Effector memory CD8-positive, alpha-beta T cell (primary cell): ENCODE measurements around the gene FITM1.

Experiments used
- ATAC-seq: fragments of 150-1000 bp; cut with Tn5 transposase; replicated peaks from 2 replicates; pipeline ENCODE4 v1.10.0; 2021; ENCODE audit warnings: mild to moderate bottlenecking, moderate library complexity
- DNase-seq, 3 experiments: peaks; one replicate each; pipeline ENCODE4 v3.0.0; 2021
- H3K27ac Mint-ChIP-seq, 2 donors: one replicate each; pipeline ENCODE4 v1.8.0; 2022; ENCODE audit warnings: mild to moderate bottlenecking in 2 of 2, mixed read lengths in 2 of 2, moderate library complexity in 2 of 2
- H3K27me3 Mint-ChIP-seq, 2 donors: one replicate each; pipeline ENCODE4 v1.8.0; 2022; ENCODE audit warnings: mixed read lengths in 2 of 2
- H3K36me3 Mint-ChIP-seq: one replicate; pipeline ENCODE4 v1.8.0; 2022; ENCODE audit warnings: mild to moderate bottlenecking, moderate library complexity, mixed read lengths; ENCODE audit not compliant: insufficient read depth
- H3K4me1 Mint-ChIP-seq, 2 donors: one replicate each; pipeline ENCODE4 v1.8.0; 2022; ENCODE audit warnings: low read depth in 2 of 2, mixed read lengths in 2 of 2
- H3K4me3 Mint-ChIP-seq, 2 donors: one replicate each; pipeline ENCODE4 v1.8.0; 2022; ENCODE audit warnings: mild to moderate bottlenecking in 2 of 2, mixed read lengths in 2 of 2, moderate library complexity in 2 of 2
- H3K9me3 Mint-ChIP-seq, 2 donors: one replicate each; pipeline ENCODE4 v1.8.0; 2022; ENCODE audit warnings: mixed read lengths in 2 of 2

FITM1 gene

GRCh38 chr14:24144451-24144850 is 14.0 kb downstream of the FITM1 start:
- no peaks in the 10 kb centered on the region for H3K9me3 Mint-ChIP-seq
- peaks cover 42 to 48% of the 10 kb centered on the region in 2 donors for H3K4me1 Mint-ChIP-seq
- DNase-seq (no peak), ATAC-seq (no peak)
- H3K4me3 Mint-ChIP-seq = no peak overlapping the region
- peak overlapping the region in 1 of 2 donors; percentile 46 for H3K27ac Mint-ChIP-seq
- H3K36me3 Mint-ChIP-seq = peaks cover 31% of the 10 kb centered on the region
- no peaks in the 10 kb centered on the region for H3K27me3 Mint-ChIP-seq

GRCh38 chr14:24145219-24145618 is 14.8 kb downstream of the FITM1 start:
- Mint-ChIP-seq H3K27ac (peak overlapping the region in 1 of 2 donors; percentile 95), H3K4me1 (peaks cover 43 to 46% of the 10 kb centered on the region in 2 donors), H3K27me3 (no peaks in the 10 kb centered on the region), H3K36me3 (peaks cover 32% of the 10 kb centered on the region), H3K9me3 (no peaks in the 10 kb centered on the region), H3K4me3 (peak overlapping the region; percentile 97 to 98)
- no peak for ATAC-seq
- DNase-seq = no peak

DNA sequence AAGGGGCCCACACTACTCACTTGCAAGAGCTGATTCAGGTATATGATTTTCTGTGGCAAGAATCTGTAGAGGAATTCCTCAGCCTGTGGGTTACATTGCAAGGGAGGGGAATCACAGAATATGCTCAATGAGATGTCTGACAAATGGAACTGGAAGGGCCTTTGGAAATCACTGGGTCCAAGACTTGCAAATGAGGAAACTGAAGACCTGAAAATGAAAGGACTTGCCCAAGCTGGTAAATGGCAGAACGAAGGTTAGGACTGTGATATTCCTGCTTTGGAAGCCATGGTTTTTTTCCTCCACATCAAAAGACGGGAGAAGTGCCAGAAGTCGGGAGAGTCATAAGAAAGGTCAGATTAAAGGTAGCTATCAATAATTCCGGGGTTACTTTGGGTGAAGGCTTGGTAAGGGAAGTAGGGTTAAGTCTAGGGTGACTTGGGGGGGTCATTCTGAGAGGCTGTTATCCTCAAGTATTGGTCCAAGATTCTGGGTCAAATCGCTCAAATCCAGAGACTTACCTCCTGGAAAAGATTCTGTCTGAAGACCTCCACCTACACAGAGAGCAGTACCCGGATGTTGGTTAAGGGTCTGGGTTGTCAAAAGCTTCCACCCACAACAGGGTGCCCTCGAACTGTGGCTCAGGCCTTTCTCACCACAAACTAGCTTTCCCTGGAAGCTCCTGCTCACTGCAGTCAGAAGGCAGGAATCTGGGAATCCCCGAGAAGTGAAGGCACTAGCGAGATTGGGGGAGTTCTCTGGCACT is 15.4 kb downstream of the FITM1 start:
- peaks cover 32% of the 10 kb centered on the region for H3K36me3 Mint-ChIP-seq
- ATAC-seq (no peak), DNase-seq (no peak)
- H3K27ac Mint-ChIP-seq = peak overlapping the region; percentile 89 to 95
- H3K4me1 Mint-ChIP-seq = peaks cover 41 to 43% of the 10 kb centered on the region in 2 donors
- no peaks in the 10 kb centered on the region for H3K27me3 Mint-ChIP-seq
- no peaks in the 10 kb centered on the region for H3K9me3 Mint-ChIP-seq
- H3K4me3 Mint-ChIP-seq = peak overlapping the region; percentile 97 to 98

DNA sequence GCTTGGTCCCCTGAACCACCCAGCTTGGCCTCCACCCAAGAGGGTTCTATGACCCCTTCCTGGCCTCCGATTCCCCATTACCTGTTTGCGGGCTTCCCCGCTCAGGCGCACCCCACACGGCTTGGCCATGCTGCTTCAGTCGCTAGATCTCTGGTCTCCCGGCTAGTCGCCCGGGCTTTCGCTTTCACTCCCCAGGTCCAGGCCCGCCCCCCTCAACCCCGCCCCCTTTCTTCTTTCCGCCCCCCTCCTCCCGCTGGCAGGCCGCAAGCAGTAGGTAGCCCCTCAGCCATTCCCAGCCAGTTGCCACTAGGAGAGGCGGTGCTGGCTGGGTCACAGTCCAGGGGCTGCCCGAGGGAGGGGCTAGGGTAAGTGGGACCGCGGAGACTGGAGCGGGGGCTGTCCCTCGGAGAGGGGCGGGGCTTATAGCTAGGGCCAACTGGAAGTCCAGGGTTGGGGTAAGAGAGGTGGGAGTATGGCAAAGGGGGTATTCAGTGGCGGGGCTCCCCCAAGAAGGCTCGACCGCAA is 16.1 kb downstream of the FITM1 start, which contains the start of gene PSME2:
Gene PSME2 (minus strand): TSS at position 158 of the 525 bp plus-strand sequence. CDS start 29 bp downstream, at position 129.
- peak; percentile 79 to 84 (median 80) for DNase-seq
- H3K36me3 Mint-ChIP-seq = peaks cover 35% of the 10 kb centered on the region
- H3K27me3 Mint-ChIP-seq = no peaks in the 10 kb centered on the region

GRCh38 chr14:24146978-24147760 is 16.7 kb downstream of the FITM1 start, which contains the start of gene RNF31:
Gene RNF31 (plus strand): TSS chr14:24147498. CDS start chr14:24147699, 201 bp downstream.
- H3K27ac Mint-ChIP-seq = peak within 1 kb of the TSS; percentile 89 to 95
- H3K27me3 Mint-ChIP-seq = no peaks in the 10 kb centered on the region
- H3K4me3 Mint-ChIP-seq = peak within 1 kb of the TSS; percentile 97 to 98
- peaks cover 37 to 38% of the 10 kb centered on the region in 2 donors for H3K4me1 Mint-ChIP-seq
- ATAC-seq (peak; percentile 86), DNase-seq (peak; percentile 94 to 97 (median 95))
- peaks cover 36% of the 10 kb centered on the region for H3K36me3 Mint-ChIP-seq
- H3K9me3 Mint-ChIP-seq = no peaks in the 10 kb centered on the region

More for the DNA sequence above, 16.1 kb downstream of the FITM1 start, which contains the start of gene PSME2:
- Mint-ChIP-seq H3K9me3 (no peaks in the 10 kb centered on the region), H3K4me1 (peaks cover 40 to 42% of the 10 kb centered on the region in 2 donors), H3K4me3 (peak within 1 kb of the TSS; percentile 97 to 98), H3K27ac (peak within 1 kb of the TSS; percentile 89 to 95)
- peak; percentile 55 for ATAC-seq

DNA sequence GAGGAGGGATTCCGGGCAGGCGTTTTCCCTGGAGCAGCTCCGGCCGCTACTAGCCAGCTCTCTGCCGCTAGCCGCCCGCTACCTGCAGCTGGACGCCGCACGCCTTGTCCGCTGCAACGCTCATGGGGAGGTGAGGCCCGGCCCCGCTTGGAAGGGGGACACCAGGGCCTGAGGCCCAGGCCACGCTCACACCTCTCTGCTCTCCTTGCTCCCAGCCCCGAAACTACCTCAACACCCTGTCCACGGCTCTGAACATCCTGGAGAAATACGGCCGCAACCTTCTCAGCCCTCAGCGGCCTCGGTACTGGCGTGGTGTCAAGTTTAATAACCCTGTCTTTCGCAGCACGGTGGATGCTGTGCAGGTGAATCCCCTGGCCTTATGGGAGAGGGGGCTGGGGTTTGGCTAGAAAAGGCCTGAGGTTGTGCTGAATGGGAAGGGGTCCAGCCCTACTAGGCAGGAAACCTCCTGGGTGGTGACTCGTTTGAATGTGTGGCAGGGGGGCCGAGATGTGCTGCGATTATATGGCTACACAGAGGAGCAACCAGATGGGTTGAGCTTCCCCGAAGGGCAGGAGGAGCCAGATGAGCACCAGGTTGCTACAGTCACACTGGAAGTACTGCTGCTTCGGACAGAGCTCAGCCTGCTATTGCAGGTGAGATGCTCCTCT is 17.4 kb downstream of the FITM1 start:
- H3K36me3 Mint-ChIP-seq = peaks cover 44% of the 10 kb centered on the region

DNA sequence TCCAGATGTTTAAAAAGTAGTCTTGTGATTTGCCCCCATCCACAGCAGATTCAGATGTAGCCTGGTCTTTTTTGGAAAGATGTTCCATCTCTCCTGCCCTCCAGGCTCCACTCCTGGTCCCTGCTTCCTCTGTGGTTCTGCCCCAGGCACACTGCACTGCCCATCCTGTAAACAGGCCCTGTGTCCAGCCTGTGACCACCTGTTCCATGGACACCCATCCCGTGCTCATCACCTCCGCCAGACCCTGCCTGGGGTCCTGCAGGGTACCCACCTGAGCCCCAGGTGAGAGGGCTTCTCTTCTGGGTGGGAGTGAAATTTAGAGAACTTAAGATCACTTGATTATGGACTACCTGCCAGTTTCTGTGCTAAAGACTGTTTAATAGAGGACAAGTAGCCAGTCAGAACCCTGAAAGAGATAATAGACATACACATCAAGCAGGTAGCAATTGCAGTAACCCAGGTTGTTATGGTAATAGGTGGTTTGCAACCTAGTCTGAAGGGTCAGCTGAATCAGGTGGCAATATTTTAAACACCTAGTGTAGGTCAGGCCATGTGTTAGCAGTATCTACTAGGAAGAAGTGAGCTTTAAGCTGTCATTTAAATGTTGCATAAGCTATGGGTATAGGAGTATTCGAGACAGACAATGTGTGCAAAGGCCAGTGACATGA is 19.0 kb downstream of the FITM1 start:
- H3K4me3 Mint-ChIP-seq = peak overlapping the region; percentile 97 to 98
- no peaks in the 10 kb centered on the region for H3K9me3 Mint-ChIP-seq
- DNase-seq (no peak), ATAC-seq (no peak)
- peak overlapping the region in 1 of 2 donors; percentile 46 for H3K27ac Mint-ChIP-seq
- no peaks in the 10 kb centered on the region for H3K27me3 Mint-ChIP-seq
- H3K4me1 Mint-ChIP-seq = peaks cover 30 to 32% of the 10 kb centered on the region in 2 donors
- H3K36me3 Mint-ChIP-seq = peaks cover 53% of the 10 kb centered on the region

More for the DNA sequence above, 17.4 kb downstream of the FITM1 start:
- Mint-ChIP-seq H3K27me3 (no peaks in the 10 kb centered on the region), H3K9me3 (no peaks in the 10 kb centered on the region), H3K4me1 (peaks cover 34 to 37% of the 10 kb centered on the region in 2 donors), H3K27ac (peak overlapping the region; percentile 87 to 95), H3K4me3 (peak overlapping the region; percentile 97 to 98)
- DNase-seq (peak in 1 of 3 experiments; percentile 5), ATAC-seq (no peak)

DNA sequence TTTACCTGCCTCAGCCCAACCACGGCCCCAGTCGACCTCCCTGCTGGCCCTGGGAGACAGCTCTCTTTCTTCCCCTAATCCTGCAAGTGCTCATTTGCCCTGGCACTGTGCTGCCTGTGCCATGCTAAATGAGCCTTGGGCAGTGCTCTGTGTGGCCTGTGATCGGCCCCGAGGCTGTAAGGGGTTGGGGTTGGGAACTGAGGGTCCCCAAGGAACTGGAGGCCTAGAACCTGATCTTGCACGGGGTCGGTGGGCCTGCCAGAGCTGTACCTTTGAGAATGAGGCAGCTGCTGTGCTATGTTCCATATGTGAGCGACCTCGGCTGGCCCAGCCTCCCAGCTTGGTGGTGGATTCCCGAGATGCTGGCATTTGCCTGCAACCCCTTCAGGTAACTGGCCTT is 19.6 kb downstream of the FITM1 start:
- no peak overlapping the region for H3K4me3 Mint-ChIP-seq
- no peaks in the 10 kb centered on the region for H3K27me3 Mint-ChIP-seq
- H3K9me3 Mint-ChIP-seq = no peaks in the 10 kb centered on the region
- no peak for DNase-seq
- H3K4me1 Mint-ChIP-seq = peaks cover 28 to 30% of the 10 kb centered on the region in 2 donors
- H3K27ac Mint-ChIP-seq = no peak overlapping the region
- ATAC-seq = no peak
- peaks cover 54% of the 10 kb centered on the region for H3K36me3 Mint-ChIP-seq

DNA sequence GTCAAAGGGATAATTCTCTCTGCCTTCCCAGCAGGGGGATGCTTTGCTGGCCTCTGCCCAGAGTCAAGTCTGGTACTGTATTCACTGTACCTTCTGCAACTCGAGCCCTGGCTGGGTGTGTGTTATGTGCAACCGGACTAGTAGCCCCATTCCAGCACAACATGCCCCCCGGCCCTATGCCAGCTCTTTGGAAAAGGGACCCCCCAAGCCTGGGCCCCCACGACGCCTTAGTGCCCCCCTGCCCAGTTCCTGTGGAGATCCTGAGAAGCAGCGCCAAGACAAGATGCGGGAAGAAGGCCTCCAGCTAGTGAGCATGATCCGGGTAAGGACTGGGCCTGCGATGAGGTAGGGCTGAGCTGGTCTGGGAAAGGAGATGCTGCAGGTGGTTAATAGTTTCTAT is 20.1 kb downstream of the FITM1 start:
- Mint-ChIP-seq H3K27ac (peak overlapping the region; percentile 25 to 73), H3K4me3 (no peak overlapping the region), H3K36me3 (peaks cover 55% of the 10 kb centered on the region), H3K9me3 (no peaks in the 10 kb centered on the region), H3K27me3 (no peaks in the 10 kb centered on the region), H3K4me1 (peaks cover 23 to 26% of the 10 kb centered on the region in 2 donors)
- DNase-seq = no peak
- ATAC-seq = no peak

GRCh38 chr14:24150993-24151392 is 20.5 kb downstream of the FITM1 start:
- Mint-ChIP-seq H3K9me3 (no peaks in the 10 kb centered on the region), H3K27ac (peak overlapping the region in 1 of 2 donors; percentile 73), H3K4me3 (no peak overlapping the region), H3K4me1 (peaks cover 19 to 22% of the 10 kb centered on the region in 2 donors), H3K36me3 (peaks cover 59% of the 10 kb centered on the region), H3K27me3 (no peaks in the 10 kb centered on the region)
- DNase-seq (no peak), ATAC-seq (no peak)

DNA sequence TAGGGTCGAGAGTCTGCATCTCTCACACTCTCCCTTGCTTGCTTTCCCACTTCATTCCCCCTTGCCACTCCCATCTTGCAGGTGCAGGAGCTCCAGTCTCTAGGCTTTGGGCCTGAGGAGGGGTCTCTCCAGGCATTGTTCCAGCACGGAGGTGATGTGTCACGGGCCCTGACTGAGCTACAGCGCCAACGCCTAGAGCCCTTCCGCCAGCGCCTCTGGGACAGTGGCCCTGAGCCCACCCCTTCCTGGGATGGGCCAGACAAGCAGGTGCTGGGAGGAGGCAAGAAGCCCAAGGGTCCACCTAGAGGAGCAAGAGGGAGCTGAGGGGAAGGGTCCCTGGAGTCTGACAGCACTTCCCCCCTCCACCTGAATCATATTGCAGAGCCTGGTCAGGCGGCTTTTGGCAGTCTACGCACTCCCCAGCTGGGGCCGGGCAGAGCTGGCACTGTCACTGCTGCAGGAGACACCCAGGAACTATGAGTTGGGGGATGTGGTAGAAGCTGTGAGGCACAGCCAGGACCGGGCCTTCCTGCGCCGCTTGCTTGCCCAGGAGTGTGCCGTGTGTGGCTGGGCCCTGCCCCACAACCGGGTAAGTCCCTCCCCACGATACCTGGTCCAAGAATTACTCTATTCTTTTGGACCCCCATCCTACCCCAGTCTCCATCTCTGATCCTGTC is 21.1 kb downstream of the FITM1 start:
- Mint-ChIP-seq H3K27ac (no peak overlapping the region), H3K9me3 (no peaks in the 10 kb centered on the region), H3K4me1 (peaks cover 19% of the 10 kb centered on the region in 2 donors), H3K4me3 (no peak overlapping the region), H3K27me3 (no peaks in the 10 kb centered on the region), H3K36me3 (peaks cover 63% of the 10 kb centered on the region)
- ATAC-seq (no peak), DNase-seq (no peak)

- H3K9me3 Mint-ChIP-seq = no peaks in the 10 kb centered on the region
- H3K36me3 Mint-ChIP-seq = peaks cover 91% of the 10 kb centered on the region
- peak overlapping the region in 1 of 2 donors; percentile 78 for H3K27ac Mint-ChIP-seq
These were observed 24.6 kb downstream of the FITM1 start for GRCh38 chr14:24155100-24155499.

More at GRCh38 chr14:24155100-24155499, 24.6 kb downstream of the FITM1 start:
- DNase-seq (no peak), ATAC-seq (no peak)
- Mint-ChIP-seq H3K4me3 (no peak overlapping the region), H3K4me1 (peaks cover 0 to 5% of the 10 kb centered on the region in 2 donors), H3K27me3 (no peaks in the 10 kb centered on the region)
